Calu3 (cell line): ENCODE data around the gene ZNF202. TPM values are rescaled to one million over a fixed set of nuclear protein-coding genes. Genes with fewer than 3 reads are reported as not detected.

Source experiments
- BruUV-seq: library from RNA; stranded (reverse); fragments of 400-500 nt; replicated peaks from 2 replicates; lab custom pipeline; 2021; lab: Mats Ljungman, UMichigan
- CTCF ChIA-PET: fragments of 300-600 bp; sonication (Branson Sonifier 250); formaldehyde crosslinking; loops from one replicate; lab custom pipeline; 2022; ENCODE audit warnings: antibody characterized with exemption; lab: Charles Lee
- DNase-seq: peaks from one replicate; pipeline ENCODE4 v3.0.0; 2022
- H3K27ac Mint-ChIP-seq: one replicate; pipeline ENCODE4 v1.8.0; 2022; ENCODE audit warnings: mixed read lengths; ENCODE audit not compliant: unreplicated experiment
- H3K27me3 Mint-ChIP-seq: one replicate; pipeline ENCODE4 v1.8.0; 2022; ENCODE audit warnings: mixed read lengths; ENCODE audit not compliant: unreplicated experiment
- H3K36me3 Mint-ChIP-seq: one replicate; pipeline ENCODE4 v1.8.0; 2022; ENCODE audit warnings: mild to moderate bottlenecking, moderate library complexity, mixed read lengths; ENCODE audit not compliant: insufficient read depth, unreplicated experiment
- H3K4me1 Mint-ChIP-seq: one replicate; pipeline ENCODE4 v1.8.0; 2022; ENCODE audit warnings: mild to moderate bottlenecking, low read depth, mixed read lengths; ENCODE audit not compliant: unreplicated experiment
- H3K4me3 Mint-ChIP-seq: one replicate; pipeline ENCODE4 v1.8.0; 2022; ENCODE audit warnings: mild to moderate bottlenecking, low read depth, moderate library complexity, mixed read lengths; ENCODE audit not compliant: unreplicated experiment
- H3K9me3 Mint-ChIP-seq: one replicate; pipeline ENCODE4 v1.8.0; 2022; ENCODE audit warnings: low read depth, mixed read lengths; ENCODE audit not compliant: unreplicated experiment
- intact Hi-C: fragments of 100-400 bp; cut with micrococcal nuclease; formaldehyde crosslinking; loops from one replicate; pipeline ENCODE4 v1.10.0; 2022; ENCODE audit not compliant: unreplicated experiment
- total RNA-seq: library from RNA; stranded (reverse); gene quantifications from 2 replicates; pipeline ENCODE4 v1.2.3, GENCODE V29; 2022
- TF ChIP-seq, protein P1 (sequence below): fragments of 200-600 bp; IDR thresholded peaks from one replicate; pipeline ENCODE4 v1.8.0; 2022; ENCODE audit warnings: antibody characterized with exemption; ENCODE audit not compliant: unreplicated experiment

The ZNF202 gene
- total RNA-seq, 1 experiment from 2014 or later, result 10.3 TPM

DNA sequence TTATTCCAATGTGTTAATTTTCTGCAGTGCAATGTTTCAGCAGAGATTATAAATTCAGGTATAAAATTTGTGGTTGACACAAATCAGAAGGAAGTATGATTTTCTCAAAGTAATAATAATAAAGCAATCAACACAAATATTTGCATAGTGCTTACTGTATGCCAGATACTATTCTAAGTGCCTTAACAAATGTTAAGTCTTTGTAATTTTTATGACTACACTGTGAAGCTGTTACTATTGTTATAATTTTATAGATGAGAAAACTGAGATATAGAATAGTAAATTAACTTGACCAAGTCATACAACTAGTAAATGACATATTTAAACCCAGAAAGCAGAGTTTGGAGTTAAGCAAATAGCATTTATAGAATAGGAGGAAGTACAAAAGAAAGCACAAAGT is 29.3 kb upstream of the ZNF202 start:
- Mint-ChIP-seq H3K36me3 (no peaks in the 10 kb centered on the region), H3K27ac (no peak overlapping the region), H3K9me3 (peaks cover 5% of the 10 kb centered on the region), H3K4me1 (no peaks in the 10 kb centered on the region), H3K4me3 (no peak overlapping the region), H3K27me3 (no peaks in the 10 kb centered on the region)
- DNase-seq, result no peak
- CTCF ChIA-PET, result no interaction called here
- TF ChIP-seq, protein P1, sequence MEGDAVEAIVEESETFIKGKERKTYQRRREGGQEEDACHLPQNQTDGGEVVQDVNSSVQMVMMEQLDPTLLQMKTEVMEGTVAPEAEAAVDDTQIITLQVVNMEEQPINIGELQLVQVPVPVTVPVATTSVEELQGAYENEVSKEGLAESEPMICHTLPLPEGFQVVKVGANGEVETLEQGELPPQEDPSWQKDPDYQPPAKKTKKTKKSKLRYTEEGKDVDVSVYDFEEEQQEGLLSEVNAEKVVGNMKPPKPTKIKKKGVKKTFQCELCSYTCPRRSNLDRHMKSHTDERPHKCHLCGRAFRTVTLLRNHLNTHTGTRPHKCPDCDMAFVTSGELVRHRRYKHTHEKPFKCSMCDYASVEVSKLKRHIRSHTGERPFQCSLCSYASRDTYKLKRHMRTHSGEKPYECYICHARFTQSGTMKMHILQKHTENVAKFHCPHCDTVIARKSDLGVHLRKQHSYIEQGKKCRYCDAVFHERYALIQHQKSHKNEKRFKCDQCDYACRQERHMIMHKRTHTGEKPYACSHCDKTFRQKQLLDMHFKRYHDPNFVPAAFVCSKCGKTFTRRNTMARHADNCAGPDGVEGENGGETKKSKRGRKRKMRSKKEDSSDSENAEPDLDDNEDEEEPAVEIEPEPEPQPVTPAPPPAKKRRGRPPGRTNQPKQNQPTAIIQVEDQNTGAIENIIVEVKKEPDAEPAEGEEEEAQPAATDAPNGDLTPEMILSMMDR, result no peak
- BruUV-seq, result no TSS peak
- intact Hi-C loops, result no loop called here

DNA sequence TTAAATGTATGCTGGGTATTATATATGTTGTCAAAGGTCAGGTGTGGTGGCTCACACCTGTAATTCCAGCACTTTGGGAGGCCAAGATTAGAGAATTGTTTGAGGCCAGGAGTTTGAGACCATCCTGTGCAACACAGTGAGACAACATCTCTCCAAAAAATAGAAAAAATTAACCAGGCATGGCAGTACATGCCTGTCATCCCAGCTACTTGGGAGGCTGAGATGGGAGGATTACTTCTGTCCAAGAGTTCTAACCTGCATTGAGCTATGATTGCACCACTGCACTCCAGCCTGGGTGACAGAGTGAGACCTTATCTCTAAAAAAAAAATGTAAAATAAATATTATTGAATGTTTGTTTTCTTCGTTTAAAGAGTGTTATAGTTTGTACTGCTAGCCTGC is 24.1 kb upstream of the ZNF202 start:
- no TSS peak for BruUV-seq
- no peak for DNase-seq
- Mint-ChIP-seq H3K27ac (no peak overlapping the region), H3K36me3 (no peaks in the 10 kb centered on the region), H3K4me1 (no peaks in the 10 kb centered on the region), H3K4me3 (no peak overlapping the region), H3K27me3 (no peaks in the 10 kb centered on the region), H3K9me3 (peaks cover 7% of the 10 kb centered on the region)
- CTCF ChIA-PET, result no interaction called here
- TF ChIP-seq, protein P1, result no peak
- intact Hi-C loops, result no loop called here

DNA sequence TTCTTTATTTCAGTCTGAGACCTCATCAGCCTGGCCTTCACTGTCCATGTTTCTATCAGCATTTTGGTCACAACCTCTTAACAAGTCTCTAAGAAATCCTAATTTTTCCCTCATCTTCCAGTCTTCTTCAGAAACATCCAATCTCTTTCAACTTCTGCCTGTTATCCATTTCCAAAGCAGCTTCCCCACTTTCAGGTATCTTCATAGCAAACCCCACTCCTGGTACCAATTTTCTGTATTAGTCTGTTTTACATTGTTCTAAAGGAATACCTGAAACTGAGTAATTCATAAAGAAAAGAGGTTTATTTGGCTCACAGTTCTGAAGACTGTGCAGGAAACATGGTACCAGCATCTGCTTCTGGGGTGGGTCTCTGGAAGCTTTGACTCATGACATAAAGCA is 21.0 kb upstream of the ZNF202 start:
- TF ChIP-seq, protein P1, result no peak
- Mint-ChIP-seq H3K9me3 (peaks cover 2% of the 10 kb centered on the region), H3K4me3 (no peak overlapping the region), H3K27me3 (peaks cover 10% of the 10 kb centered on the region), H3K27ac (no peak overlapping the region), H3K36me3 (no peaks in the 10 kb centered on the region), H3K4me1 (no peaks in the 10 kb centered on the region)
- CTCF ChIA-PET, result no interaction called here
- no peak for DNase-seq
- intact Hi-C loops, result no loop called here
- no TSS peak for BruUV-seq

DNA sequence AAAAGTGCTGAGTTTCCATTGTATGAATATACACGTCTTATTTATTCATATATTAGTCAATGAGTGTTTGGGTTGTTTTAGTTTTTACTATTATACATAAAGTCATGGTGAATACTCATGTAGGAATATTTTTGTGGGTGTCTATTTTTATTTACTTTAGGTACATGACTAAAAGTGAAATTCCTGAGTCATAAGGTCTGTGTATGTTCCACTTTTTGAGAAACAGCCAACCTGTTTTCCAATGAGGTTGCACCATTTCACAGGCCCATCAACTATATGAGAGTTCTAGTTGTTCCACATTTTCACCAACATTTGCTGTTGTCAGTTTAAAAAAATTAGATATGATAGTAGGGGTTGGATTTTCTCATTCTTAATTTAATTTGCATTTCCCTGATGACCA is 19.4 kb upstream of the ZNF202 start:
- no peak overlapping the region for H3K4me3 Mint-ChIP-seq
- H3K9me3 Mint-ChIP-seq, result peaks cover 2% of the 10 kb centered on the region
- no TSS peak for BruUV-seq
- intact Hi-C loops, result no loop called here
- H3K27me3 Mint-ChIP-seq, result peaks cover 24% of the 10 kb centered on the region
- CTCF ChIA-PET, result no interaction called here
- TF ChIP-seq, protein P1, result no peak
- no peak overlapping the region for H3K27ac Mint-ChIP-seq
- no peaks in the 10 kb centered on the region for H3K4me1 Mint-ChIP-seq
- H3K36me3 Mint-ChIP-seq, result no peaks in the 10 kb centered on the region
- no peak for DNase-seq
